SK-N-DZ (cell line): Measurements from ENCODE around the gene SLC44A4.
"Not testable (repeated sequence)": the region's sequence is repeated elsewhere in the genome, so short reads cannot be mapped to it uniquely, and the experiment has no call there.

ENCODE experiments used
- DNase-seq: peaks from one replicate; pipeline ENCODE4 v3.0.0-alpha.2; 2015; ENCODE audit warnings: low spot score

The SLC44A4 gene

DNA sequence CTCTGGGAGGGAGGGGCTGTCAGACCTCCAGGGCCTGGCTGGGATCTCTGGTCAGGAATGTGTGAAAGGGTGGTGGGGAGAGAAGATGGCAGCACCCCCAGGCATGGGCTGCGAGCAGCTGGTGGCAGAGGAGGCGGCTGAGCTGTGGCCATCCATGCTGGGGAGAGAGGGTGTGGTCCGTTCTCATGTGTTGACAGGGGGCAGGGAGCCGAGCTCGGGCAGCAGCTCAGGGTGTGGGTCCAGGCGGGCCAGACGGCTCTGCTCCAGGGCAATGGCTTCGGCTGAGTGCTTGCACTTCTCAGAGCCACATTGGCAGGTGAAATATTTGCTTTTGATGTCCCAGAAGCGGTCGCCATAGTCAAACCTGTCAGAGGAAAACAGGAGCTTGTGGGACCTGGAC, 1.1 kb upstream of the SLC44A4 start:
- DNase-seq: no peak

DNA sequence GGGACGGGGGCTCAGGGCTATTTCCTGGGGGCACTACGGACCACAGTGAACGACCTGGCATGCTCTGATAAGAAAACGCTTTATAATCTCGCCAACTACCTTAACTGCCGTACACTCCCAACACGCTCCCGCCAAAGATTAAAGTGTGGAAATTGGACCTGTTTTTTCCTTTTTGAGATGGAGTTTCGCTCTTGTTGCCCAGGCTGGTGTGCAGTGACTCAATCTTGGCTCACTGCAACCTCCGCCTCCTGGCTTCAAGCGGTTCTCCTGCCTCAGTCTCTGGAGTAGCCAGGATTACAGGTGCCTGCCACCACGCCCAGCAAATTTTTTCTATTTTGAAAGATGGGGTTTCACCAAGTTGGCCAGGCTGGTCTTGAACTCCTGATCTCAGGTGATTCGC, 346 bp upstream of the SLC44A4 start:
- no peak for DNase-seq

GRCh38 chr6:31878222-31878621, 575 bp downstream of the SLC44A4 start:
- no peak for DNase-seq

GRCh38 chr6:31877651-31878161, 1.1 kb downstream of the SLC44A4 start:
- DNase-seq: no peak

GRCh38 chr6:31877125-31877650, 1.6 kb downstream of the SLC44A4 start:
- no peak for DNase-seq

GRCh38 chr6:31876357-31876756, 2.4 kb downstream of the SLC44A4 start:
- DNase-seq: no peak

GRCh38 chr6:31875877-31876276, 2.9 kb downstream of the SLC44A4 start:
- no peak for DNase-seq

DNA sequence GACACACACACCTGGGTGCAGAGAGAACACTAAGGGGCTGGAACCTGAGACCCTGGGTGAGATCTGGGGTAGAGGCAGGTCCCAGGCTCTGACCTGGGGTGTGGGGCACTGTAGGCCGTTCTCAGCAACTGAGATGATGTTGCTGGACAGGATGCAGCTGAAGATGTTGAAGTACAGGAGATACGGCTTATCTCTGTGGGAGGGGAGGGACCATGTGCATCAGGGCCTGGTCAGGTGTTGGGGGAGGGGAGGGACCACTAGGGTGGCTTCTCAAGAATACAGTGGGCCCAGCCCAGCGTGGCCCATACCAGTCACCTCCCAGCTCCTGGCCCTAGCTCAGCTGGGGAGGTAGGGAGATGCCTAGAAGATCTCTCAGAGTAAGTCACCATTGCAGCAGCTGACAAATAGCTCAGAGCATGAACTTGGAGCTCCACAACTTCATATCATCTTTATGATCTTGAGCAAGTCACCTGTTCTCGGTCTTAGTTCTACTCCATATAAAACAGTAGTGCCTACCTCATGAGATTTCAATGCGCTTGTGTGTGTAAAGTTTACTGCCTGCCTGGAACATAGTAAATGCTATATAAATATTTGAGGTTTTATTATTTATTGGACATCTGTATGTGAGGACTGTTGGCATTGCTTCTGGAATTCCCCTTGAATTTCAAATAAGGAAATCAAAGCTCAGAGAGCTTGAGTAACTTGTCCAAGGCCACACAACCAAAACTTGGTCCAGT, 3.8 kb downstream of the SLC44A4 start:
- no peak for DNase-seq

DNA sequence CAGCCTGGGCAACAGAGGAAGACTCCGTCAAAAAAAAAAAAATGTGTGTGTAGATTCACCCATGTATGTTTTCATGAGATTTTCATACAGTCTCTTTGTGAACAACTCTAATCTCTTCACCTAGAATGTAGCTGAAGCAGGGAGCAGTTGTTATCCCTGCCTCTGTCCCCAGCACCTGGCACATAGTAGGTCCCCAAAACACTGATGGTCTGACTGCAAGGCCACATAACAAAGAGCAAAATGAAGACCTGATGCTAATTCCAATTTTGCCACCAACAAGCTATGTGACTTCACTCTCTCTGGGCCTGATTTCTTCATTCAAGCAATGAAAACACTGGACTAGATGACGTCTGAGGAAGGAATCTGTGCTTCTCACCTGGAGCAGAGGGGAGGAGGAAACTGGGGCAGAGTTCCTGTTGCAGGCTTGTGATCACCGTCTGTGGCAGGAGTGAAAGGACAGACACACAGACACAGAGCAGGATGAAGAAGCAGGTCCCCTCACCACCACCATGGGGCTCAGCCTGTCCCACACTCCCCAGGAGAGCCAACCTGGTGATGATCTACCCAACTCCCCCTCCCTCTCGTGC, 4.6 kb downstream of the SLC44A4 start:
- DNase-seq: no peak

DNA sequence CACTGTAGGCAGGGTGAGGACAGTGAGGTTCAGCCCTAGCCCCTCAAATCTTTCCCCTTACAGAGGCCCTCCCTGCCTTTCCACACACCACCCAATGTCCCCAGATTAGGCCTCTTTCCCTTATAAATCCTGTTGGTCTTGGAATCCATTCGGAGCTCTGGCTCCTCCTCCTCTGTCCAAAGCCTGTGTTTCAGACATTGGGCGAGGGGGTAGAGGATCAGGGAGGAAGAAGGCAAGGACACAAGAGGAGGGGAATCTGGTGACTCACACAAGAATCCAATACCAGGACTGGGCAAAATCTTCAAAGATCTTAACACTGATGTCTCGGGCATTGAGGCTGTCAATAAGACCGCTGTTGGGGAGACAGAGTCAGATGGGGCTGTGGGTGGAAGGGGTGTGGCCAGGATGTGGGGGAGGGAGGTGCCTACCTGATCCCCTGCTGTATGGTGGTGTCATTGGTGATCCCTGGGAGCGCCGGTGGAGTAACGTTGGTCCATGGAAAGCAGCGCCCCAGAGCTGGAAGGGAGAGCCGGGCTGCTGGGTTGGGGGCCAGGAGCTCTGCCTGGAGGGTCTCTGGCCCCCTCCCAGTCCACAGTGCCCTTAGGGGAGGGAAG, 7.6 kb downstream of the SLC44A4 start:
- no peak for DNase-seq

DNA sequence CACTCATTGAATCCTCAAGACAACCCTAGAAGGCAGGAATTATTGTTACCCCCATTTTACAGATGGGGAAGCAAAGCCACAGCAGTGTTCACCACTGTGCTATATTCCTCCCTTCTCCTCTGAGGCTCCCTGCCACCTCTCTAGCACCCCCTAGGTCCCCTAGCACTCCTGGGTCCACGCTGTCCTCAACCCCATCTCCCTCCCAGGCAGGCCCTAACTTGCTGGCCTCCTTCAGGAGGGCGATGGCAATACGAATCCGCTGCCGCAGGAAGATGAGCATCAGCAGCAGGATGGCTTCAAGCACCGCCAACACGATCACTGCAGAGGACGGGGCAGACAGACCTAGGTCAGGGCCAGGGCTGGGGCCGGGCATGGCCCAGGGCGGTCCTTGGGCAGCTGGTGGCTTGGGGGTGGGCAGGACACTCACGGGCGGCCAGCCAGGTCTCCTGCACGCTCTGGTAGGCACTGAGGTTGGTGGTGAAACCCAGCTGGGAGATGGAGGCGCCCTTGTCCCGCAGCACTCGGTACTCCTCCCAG, 8.3 kb downstream of the SLC44A4 start:
- peak; percentile 35 for DNase-seq

- no peak for DNase-seq
Observed at GRCh38 chr6:31869343-31869742, 9.5 kb downstream of the SLC44A4 start.

DNA sequence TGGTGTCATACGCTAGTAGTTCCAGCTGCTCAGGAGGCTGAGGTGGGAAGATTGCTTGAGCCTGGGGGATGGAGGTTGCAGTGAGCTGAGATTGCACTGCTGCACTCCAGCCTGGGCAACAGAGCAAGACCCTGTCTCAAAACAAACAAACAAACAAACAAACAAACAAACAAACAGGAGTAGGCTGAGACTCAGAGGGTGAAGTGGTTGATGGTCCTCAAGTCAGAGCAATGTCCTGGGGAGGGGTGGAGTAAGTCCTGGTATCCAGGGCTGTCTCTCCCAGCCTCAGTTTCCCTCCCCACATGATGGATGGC, 10.2 kb downstream of the SLC44A4 start:
- not testable (repeated sequence) for DNase-seq

DNA sequence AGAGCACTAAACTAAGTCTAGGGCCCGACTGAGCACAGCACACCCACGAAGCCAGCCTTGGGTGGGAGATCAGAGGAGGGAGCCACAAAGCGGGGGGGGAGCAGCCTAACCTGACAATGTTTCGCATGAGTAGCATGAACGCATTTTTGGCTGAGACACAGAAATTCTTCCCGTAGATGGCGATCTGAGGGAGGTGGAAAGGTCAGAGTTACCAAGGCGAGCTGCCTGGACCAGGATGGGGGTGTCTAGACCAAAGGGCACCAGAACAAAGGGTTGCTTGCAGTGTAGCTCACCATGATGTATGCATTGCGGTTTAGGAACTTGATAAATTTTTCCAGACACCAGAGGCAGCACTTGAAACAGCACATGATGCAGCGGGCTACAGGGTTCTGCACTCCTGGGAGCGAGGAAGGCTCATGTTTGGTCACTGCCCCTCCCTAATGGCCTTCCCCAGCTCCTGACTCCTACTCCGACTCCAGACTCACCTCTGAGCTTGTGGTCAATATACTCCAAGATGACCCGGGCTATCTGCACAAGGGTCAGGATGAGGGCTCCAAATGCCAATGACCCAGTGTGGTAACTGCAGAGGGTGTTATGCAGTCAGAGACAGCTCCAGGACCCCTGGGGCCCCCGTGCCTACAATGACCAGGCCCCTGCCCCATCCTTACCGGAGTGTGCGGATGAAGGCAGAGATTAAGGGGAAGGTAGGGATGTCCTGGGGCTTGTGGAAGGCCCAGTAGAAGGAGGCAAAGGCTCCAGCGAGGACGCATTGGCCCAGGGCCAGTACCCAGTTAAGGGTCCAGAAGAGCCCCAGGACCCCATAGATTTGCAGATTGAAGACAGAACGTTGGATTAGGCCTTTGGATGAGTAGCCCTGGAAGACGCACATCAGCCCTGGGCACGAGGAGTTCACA, 13.3 kb downstream of the SLC44A4 start:
- no peak for DNase-seq

DNA sequence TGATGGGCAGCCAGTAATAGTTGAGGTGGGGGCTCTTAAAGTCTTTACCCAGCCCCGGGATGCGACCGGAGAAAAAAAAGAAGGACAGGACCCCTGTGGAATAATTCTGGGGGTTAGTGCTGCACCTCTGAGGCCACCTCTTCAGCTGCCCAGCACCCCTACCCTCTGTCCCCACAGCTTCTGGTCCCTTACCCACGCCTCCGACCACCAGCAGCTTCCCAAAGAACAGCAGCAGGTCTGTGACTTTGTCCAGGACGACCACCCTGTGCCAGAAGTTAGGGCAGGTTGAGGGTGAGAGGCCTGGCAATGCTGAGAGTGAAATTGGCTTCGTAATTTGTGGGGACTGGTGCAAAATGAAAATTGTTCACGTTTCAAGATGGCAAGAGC, 14.0 kb downstream of the SLC44A4 start:
- DNase-seq: no peak

- not testable (repeated sequence) for DNase-seq
Observed at GRCh38 chr6:31864123-31864562, 14.7 kb downstream of the SLC44A4 start.

DNA sequence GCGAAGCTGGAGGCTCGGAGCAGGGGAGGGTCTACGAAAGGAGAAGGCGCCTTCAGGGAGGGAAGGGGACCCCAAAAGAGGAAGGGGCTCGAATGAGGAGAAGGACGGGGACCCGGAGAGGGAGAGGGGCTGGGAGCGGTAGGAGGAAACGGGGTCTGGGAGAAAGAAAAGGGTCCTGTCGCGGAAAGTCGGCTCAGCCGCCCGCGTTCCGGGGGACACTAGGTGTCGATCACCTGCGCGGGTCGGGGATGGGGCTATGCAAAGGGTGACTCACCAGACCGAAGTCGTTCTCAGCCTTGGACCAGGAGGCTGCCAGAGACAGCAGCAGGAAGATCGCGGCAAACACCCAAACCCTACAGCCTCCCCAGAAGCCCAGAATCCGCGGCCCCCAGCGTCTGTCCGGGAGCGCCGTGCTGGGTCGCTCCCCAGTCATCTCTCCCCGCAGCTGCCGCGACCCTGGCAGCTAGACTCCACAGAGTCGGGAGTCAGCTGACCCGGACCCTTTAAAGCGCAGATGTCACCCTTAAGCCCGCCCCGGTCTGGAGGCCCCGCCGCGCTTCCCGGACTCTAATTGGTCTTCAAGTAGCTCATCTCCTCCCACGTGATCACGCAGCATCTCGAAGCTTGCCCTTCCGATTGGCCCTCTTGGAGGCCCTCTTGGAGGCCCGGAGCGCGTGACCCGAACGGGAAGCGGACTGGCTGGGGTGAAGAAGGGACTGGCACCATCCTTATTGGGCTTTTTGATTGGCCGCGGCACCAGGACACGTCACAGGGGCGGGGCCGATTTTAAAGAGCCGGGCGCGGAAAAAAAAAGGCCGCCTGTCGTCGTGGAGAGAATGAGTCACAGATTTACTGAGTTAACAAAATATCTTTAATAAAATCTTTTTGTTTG, 16.2 kb downstream of the SLC44A4 start, which contains the start of gene NEU1:
TSS of gene NEU1 (minus strand) at position 478 of the 892 bp plus-strand sequence. CDS start at position 433, 45 bp downstream.
- peak; percentile 100 for DNase-seq

DNA sequence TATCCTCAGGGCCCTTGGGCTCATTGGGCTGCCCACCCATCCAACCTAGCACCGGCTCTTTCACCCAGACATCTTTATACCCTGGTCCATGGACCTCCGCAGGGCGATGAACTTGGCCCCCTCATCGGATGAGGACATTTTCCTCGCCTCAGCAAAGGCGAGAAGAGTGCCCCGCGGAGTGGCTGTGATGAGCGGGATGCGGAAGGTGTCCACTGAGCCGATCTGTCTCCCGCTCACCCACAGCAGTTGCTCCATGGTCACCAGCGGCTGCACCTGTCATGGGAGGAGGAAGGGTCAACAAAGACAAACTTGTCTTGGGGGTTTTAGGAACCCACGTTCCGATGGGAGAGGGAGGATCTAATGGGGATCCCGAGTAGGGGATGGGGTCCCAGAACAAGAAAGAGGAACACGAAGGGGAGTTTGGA, 16.9 kb downstream of the SLC44A4 start:
- DNase-seq: no peak

DNA sequence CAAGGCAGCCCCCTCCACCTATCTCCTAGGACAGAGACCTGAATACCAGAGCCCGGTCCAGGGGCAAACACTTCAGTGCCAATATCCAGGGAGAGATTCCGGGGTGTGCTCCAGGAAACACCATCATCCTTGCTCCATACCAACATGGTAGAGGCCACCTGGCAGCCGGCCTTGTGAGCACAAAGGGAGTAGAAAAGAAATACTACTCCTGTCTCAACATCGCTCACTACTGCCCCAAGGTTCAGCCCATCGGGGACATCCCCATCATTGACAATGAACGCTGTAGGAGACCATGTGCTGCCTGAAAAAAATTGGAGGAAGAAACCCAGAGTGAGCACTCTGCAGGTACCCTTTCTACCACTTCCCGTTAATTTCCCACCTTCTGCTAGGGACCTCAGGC, 17.6 kb downstream of the SLC44A4 start:
- no peak for DNase-seq

- no peak for DNase-seq
Observed at GRCh38 chr6:31860349-31860748, 18.4 kb downstream of the SLC44A4 start.
